Measurements from ENCODE around the gene C1orf174.
"Not testable (repeated sequence)": the region's sequence is repeated elsewhere in the genome, so short reads cannot be mapped to it uniquely, and the experiment has no call there.

The C1orf174 gene

GRCh38 chr1:3925762-3926161 is 25.7 kb upstream of the C1orf174 start:
- DNase-seq (ENCODE audit: low read depth): no peak

- DNase-seq (ENCODE audit: low read depth): no peak
Measured at GRCh38 chr1:3925256-3925655, 25.2 kb upstream of the C1orf174 start.

GRCh38 chr1:3924825-3925220 is 24.8 kb upstream of the C1orf174 start:
- no peak for DNase-seq (ENCODE audit: low read depth)

GRCh38 chr1:3924186-3924824 is 24.2 kb upstream of the C1orf174 start:
- DNase-seq (ENCODE audit: low read depth): no peak

GRCh38 chr1:3923378-3924185 is 23.5 kb upstream of the C1orf174 start:
- DNase-seq (ENCODE audit: low read depth): no peak

GRCh38 chr1:3922851-3923250 is 22.8 kb upstream of the C1orf174 start:
- no peak for DNase-seq (ENCODE audit: low read depth)

GRCh38 chr1:3922201-3922725 is 22.2 kb upstream of the C1orf174 start:
- DNase-seq (ENCODE audit: low read depth): no peak

GRCh38 chr1:3921765-3922164 is 21.7 kb upstream of the C1orf174 start:
- DNase-seq (ENCODE audit: low read depth): no peak

- DNase-seq (ENCODE audit: low read depth): no peak
Measured at GRCh38 chr1:3919706-3920105, 19.6 kb upstream of the C1orf174 start.

GRCh38 chr1:3918966-3919611 is 19.0 kb upstream of the C1orf174 start:
- DNase-seq (ENCODE audit: low read depth): no peak

- DNase-seq (ENCODE audit: low read depth): not testable (repeated sequence)
Measured at GRCh38 chr1:3918359-3918758, 18.3 kb upstream of the C1orf174 start.

GRCh38 chr1:3917761-3918160 is 17.7 kb upstream of the C1orf174 start:
- DNase-seq (ENCODE audit: low read depth): no peak

- no peak for DNase-seq (ENCODE audit: low read depth)
Measured at GRCh38 chr1:3915551-3916121, 15.6 kb upstream of the C1orf174 start.

- no peak for DNase-seq (ENCODE audit: low read depth)
Measured at GRCh38 chr1:3914911-3915310, 14.8 kb upstream of the C1orf174 start.

- no peak for DNase-seq (ENCODE audit: low read depth)
Measured at GRCh38 chr1:3914331-3914851, 14.3 kb upstream of the C1orf174 start.

- DNase-seq (ENCODE audit: low read depth): no peak
Measured at GRCh38 chr1:3912809-3913685, 13.0 kb upstream of the C1orf174 start.

GRCh38 chr1:3911981-3912808 is 12.1 kb upstream of the C1orf174 start:
- DNase-seq (ENCODE audit: low read depth): no peak

GRCh38 chr1:3910857-3911845 is 11.1 kb upstream of the C1orf174 start:
- DNase-seq (ENCODE audit: low read depth): peak; percentile 53
